ENCODE results near the gene TMPRSS15. TPM values are rescaled to one million over a fixed set of nuclear protein-coding genes. Genes with fewer than 3 reads are reported as not detected.

Gene TMPRSS15
- total RNA-seq, 1 experiment from 2014 or later, result not detected

DNA sequence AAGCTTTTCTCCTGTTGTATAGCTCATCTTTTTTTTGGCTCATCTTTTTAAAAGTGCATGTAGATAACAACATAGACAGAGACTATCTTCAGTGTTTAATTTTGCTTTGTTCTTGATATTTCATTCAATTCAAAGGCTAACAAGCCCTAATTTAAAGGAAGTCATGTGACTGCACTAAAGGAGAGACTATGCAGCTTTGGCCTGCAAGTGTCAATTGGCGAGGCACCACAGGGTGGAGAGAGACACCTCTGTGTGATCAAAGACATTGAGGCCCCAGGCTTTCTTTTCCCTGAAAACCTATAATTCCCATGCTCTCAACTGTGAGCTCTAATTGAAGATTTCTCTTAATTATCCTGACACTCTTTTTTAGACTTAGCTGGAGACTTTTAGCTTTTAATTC, 105.4 kb downstream of the TMPRSS15 start:
- peak; percentile 83 for ATAC-seq
- DNase-seq (ENCODE audit: low spot score), result peak; percentile 38
- Mint-ChIP-seq H3K27ac (no peak overlapping the region), H3K27me3 (ENCODE audit: low read depth) (no peaks in the 10 kb centered on the region), H3K4me3 (no peak overlapping the region), H3K9me3 (no peaks in the 10 kb centered on the region), H3K36me3 (no peaks in the 10 kb centered on the region), H3K4me1 (peaks cover 18% of the 10 kb centered on the region)
- ChIA-PET POLR2A (no interaction called here), CTCF (interaction anchor here (0.8 to 1.7 kb wide), 3 partner anchors 48 to 87 kb away, joined by 3 to 8 read pairs (median 3); no protein-coding TSS in a partner anchor)
- TF ChIP-seq, protein P1, sequence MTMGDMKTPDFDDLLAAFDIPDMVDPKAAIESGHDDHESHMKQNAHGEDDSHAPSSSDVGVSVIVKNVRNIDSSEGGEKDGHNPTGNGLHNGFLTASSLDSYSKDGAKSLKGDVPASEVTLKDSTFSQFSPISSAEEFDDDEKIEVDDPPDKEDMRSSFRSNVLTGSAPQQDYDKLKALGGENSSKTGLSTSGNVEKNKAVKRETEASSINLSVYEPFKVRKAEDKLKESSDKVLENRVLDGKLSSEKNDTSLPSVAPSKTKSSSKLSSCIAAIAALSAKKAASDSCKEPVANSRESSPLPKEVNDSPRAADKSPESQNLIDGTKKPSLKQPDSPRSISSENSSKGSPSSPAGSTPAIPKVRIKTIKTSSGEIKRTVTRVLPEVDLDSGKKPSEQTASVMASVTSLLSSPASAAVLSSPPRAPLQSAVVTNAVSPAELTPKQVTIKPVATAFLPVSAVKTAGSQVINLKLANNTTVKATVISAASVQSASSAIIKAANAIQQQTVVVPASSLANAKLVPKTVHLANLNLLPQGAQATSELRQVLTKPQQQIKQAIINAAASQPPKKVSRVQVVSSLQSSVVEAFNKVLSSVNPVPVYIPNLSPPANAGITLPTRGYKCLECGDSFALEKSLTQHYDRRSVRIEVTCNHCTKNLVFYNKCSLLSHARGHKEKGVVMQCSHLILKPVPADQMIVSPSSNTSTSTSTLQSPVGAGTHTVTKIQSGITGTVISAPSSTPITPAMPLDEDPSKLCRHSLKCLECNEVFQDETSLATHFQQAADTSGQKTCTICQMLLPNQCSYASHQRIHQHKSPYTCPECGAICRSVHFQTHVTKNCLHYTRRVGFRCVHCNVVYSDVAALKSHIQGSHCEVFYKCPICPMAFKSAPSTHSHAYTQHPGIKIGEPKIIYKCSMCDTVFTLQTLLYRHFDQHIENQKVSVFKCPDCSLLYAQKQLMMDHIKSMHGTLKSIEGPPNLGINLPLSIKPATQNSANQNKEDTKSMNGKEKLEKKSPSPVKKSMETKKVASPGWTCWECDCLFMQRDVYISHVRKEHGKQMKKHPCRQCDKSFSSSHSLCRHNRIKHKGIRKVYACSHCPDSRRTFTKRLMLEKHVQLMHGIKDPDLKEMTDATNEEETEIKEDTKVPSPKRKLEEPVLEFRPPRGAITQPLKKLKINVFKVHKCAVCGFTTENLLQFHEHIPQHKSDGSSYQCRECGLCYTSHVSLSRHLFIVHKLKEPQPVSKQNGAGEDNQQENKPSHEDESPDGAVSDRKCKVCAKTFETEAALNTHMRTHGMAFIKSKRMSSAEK (CRISPR knock-in tag; IDR thresholded peaks at IDR 0.05; ENCODE audit: borderline replicate concordance), result no peak
- TF ChIP-seq FOXJ3 (CRISPR knock-in tag; IDR thresholded peaks at IDR 0.05; ENCODE audit: borderline replicate concordance) (no peak), TEAD1 (CRISPR knock-in tag; IDR thresholded peaks at IDR 0.05) (no peak), EMX1 (CRISPR knock-in tag; IDR thresholded peaks at IDR 0.05) (no peak), ZNF121 (CRISPR knock-in tag; IDR thresholded peaks at IDR 0.05) (no peak), IRF2 (CRISPR knock-in tag; IDR thresholded peaks at IDR 0.05; ENCODE audit: borderline replicate concordance, low read depth) (no peak), NR2C2 (CRISPR knock-in tag; IDR thresholded peaks at IDR 0.05) (no peak), FOXP1 (CRISPR knock-in tag; IDR thresholded peaks at IDR 0.05; ENCODE audit: borderline replicate concordance) (no peak)
- TF ChIP-seq, protein P2, sequence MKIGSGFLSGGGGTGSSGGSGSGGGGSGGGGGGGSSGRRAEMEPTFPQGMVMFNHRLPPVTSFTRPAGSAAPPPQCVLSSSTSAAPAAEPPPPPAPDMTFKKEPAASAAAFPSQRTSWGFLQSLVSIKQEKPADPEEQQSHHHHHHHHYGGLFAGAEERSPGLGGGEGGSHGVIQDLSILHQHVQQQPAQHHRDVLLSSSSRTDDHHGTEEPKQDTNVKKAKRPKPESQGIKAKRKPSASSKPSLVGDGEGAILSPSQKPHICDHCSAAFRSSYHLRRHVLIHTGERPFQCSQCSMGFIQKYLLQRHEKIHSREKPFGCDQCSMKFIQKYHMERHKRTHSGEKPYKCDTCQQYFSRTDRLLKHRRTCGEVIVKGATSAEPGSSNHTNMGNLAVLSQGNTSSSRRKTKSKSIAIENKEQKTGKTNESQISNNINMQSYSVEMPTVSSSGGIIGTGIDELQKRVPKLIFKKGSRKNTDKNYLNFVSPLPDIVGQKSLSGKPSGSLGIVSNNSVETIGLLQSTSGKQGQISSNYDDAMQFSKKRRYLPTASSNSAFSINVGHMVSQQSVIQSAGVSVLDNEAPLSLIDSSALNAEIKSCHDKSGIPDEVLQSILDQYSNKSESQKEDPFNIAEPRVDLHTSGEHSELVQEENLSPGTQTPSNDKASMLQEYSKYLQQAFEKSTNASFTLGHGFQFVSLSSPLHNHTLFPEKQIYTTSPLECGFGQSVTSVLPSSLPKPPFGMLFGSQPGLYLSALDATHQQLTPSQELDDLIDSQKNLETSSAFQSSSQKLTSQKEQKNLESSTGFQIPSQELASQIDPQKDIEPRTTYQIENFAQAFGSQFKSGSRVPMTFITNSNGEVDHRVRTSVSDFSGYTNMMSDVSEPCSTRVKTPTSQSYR (CRISPR knock-in tag; IDR thresholded peaks at IDR 0.05), result no peak
- TF ChIP-seq, protein P3, sequence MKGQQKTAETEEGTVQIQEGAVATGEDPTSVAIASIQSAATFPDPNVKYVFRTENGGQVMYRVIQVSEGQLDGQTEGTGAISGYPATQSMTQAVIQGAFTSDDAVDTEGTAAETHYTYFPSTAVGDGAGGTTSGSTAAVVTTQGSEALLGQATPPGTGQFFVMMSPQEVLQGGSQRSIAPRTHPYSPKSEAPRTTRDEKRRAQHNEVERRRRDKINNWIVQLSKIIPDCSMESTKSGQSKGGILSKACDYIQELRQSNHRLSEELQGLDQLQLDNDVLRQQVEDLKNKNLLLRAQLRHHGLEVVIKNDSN (CRISPR knock-in tag; IDR thresholded peaks at IDR 0.05), result peak; percentile 65
- TF ChIP-seq, protein P4, sequence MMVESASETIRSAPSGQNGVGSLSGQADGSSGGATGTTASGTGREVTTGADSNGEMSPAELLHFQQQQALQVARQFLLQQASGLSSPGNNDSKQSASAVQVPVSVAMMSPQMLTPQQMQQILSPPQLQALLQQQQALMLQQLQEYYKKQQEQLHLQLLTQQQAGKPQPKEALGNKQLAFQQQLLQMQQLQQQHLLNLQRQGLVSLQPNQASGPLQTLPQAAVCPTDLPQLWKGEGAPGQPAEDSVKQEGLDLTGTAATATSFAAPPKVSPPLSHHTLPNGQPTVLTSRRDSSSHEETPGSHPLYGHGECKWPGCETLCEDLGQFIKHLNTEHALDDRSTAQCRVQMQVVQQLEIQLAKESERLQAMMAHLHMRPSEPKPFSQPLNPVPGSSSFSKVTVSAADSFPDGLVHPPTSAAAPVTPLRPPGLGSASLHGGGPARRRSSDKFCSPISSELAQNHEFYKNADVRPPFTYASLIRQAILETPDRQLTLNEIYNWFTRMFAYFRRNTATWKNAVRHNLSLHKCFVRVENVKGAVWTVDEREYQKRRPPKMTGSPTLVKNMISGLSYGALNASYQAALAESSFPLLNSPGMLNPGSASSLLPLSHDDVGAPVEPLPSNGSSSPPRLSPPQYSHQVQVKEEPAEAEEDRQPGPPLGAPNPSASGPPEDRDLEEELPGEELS (CRISPR knock-in tag; IDR thresholded peaks at IDR 0.05), result no peak
- TF ChIP-seq, protein P5, sequence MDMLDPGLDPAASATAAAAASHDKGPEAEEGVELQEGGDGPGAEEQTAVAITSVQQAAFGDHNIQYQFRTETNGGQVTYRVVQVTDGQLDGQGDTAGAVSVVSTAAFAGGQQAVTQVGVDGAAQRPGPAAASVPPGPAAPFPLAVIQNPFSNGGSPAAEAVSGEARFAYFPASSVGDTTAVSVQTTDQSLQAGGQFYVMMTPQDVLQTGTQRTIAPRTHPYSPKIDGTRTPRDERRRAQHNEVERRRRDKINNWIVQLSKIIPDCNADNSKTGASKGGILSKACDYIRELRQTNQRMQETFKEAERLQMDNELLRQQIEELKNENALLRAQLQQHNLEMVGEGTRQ (CRISPR knock-in tag; IDR thresholded peaks at IDR 0.05), result peak; percentile 75
- TF ChIP-seq, protein P6, sequence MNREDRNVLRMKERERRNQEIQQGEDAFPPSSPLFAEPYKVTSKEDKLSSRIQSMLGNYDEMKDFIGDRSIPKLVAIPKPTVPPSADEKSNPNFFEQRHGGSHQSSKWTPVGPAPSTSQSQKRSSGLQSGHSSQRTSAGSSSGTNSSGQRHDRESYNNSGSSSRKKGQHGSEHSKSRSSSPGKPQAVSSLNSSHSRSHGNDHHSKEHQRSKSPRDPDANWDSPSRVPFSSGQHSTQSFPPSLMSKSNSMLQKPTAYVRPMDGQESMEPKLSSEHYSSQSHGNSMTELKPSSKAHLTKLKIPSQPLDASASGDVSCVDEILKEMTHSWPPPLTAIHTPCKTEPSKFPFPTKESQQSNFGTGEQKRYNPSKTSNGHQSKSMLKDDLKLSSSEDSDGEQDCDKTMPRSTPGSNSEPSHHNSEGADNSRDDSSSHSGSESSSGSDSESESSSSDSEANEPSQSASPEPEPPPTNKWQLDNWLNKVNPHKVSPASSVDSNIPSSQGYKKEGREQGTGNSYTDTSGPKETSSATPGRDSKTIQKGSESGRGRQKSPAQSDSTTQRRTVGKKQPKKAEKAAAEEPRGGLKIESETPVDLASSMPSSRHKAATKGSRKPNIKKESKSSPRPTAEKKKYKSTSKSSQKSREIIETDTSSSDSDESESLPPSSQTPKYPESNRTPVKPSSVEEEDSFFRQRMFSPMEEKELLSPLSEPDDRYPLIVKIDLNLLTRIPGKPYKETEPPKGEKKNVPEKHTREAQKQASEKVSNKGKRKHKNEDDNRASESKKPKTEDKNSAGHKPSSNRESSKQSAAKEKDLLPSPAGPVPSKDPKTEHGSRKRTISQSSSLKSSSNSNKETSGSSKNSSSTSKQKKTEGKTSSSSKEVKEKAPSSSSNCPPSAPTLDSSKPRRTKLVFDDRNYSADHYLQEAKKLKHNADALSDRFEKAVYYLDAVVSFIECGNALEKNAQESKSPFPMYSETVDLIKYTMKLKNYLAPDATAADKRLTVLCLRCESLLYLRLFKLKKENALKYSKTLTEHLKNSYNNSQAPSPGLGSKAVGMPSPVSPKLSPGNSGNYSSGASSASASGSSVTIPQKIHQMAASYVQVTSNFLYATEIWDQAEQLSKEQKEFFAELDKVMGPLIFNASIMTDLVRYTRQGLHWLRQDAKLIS (CRISPR knock-in tag; IDR thresholded peaks at IDR 0.05; ENCODE audit: borderline replicate concordance), result no peak

Data from WTC11 (cell line).